Omental fat pad (tissue), 4 donors: ENCODE measurements around the gene CATSPER4. TPM values are rescaled to one million over a fixed set of nuclear protein-coding genes. Genes with fewer than 3 reads are reported as not detected.

Experiments
- ATAC-seq: fragments of 150-250 bp; one replicate; pipeline ENCODE4 v1.9.1; 2016; ENCODE audit warnings: mild to moderate bottlenecking, moderate library complexity; ENCODE audit not compliant: low FRiP score
- DNase-seq: peaks from one replicate; pipeline ENCODE4 v3.0.0-alpha.2; 2019; ENCODE audit warnings: low spot score
- CTCF ChIP-seq, 3 donors: fragments of 450-650 bp; IDR thresholded peaks; one replicate each; pipeline ENCODE4 v1.5.1; 2016 to 2017; ENCODE audit warnings: antibody characterized with exemption in 3 of 3, mild to moderate bottlenecking in 3 of 3, moderate library complexity in 2 of 3
- total RNA-seq, 4 donors: library from RNA; depleted of rRNA; stranded (reverse); fragments of >200 nt; gene quantifications; one replicate each; pipeline ENCODE4 v1.1.0, GENCODE V29; 2016

The CATSPER4 gene
- total RNA-seq, 4 donors from 2014 or later = not detected

DNA sequence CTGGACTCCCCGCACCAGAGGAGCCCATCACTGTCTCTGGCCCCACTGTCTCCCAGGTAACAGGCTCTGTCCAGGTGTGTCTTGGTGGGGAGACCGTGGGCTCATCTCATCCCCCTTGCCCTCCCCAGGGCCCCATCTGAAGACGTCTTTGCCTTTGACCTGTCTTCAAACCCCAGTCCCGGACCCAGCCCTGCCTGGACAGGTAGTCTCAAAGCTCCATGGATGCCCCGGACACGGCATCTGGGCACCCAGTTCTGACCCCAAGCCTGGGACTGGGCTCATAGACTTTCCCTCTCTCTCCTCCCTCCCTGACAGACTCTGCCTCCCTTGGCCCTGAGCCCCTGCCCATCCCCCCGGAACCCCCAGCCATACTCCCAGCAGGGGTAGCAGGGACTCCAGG is 6.3 kb upstream of the CATSPER4 start:
- TF ChIP-seq CTCF (IDR thresholded peaks at IDR 0.05) = no peak
- ATAC-seq (no peak), DNase-seq (no peak)

DNA sequence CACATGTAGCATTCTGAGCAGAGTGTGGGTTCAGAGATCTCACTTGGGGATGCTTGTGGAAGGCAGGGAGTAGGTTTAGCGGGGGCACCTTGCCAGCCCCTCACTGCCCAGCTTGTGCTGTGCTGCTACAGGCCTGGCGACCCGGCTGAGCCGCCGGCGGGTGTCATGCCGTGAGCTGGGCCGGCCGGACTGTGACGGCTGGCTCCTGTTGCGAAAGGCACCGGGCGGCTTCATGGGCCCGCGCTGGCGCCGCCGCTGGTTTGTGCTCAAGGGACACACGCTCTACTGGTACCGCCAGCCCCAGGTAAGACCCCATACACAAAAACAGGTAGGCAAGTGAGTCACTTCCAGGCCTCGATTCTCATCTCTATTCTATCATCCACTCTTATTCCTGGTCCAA is 5.5 kb upstream of the CATSPER4 start:
- no peak for TF ChIP-seq CTCF (IDR thresholded peaks at IDR 0.05)
- no peak for DNase-seq
- no peak for ATAC-seq

- no peak for TF ChIP-seq CTCF (IDR thresholded peaks at IDR 0.05)
- ATAC-seq = no peak
These were observed 2.5 kb upstream of the CATSPER4 start for GRCh38 chr1:26187882-26188281.

GRCh38 chr1:26188477-26188876 is 1.9 kb upstream of the CATSPER4 start:
- DNase-seq (no peak), ATAC-seq (no peak)
- no peak for TF ChIP-seq CTCF (IDR thresholded peaks at IDR 0.05)

More at GRCh38 chr1:26187882-26188281, 2.5 kb upstream of the CATSPER4 start:
- DNase-seq = no peak

- no peak for TF ChIP-seq CTCF (IDR thresholded peaks at IDR 0.05)
- ATAC-seq = no peak
These were observed 1.1 kb upstream of the CATSPER4 start for GRCh38 chr1:26189331-26189730.

DNA sequence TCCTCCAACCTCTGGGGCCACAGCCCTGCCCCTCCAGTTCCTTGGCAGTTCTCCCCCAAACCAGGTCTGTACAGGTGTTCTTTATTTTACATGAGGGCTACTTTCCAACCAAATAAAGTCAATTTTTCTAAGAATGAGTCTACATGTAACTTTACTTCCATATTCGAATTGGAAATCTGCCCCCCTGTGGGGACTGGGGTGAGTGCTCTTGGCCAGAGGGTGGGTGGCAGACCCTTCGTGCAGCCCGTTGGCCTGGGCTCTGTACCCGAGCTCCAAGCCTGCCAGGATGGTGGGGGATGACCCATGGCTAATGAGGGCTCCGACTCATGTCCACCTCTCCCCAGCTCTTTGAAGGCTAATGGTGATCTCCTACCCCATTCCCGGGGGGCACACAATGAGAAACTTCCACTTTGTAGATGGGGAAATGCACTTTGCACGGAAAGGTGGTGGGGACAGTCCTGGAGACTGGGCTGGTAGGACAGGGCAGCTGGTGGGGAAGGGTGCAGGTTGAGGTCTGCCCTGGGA is 589 bp upstream of the CATSPER4 start:
- TF ChIP-seq CTCF (IDR thresholded peaks at IDR 0.05) = no peak

More at GRCh38 chr1:26189331-26189730, 1.1 kb upstream of the CATSPER4 start:
- DNase-seq = no peak

DNA sequence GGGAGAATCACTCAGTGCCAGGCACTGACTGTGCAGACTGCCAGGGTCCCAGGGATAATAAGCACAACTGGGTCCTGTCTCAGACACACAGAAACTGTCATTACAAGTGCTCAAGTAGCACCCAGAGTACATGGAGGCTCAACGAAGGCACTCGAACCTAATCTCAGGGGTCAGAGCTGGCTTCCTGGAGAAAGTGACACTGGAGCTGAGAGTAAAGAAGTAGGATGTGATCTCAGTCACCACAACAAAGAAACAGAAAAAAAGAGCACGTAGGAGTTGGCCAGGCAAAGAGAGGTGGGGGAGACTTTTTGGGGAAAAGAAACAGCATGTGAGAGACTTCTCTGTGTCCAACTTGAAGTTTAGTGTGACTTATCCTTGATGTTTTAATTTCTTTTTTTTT is 1.3 kb downstream of the CATSPER4 start:
- DNase-seq (no peak), ATAC-seq (no peak)
- TF ChIP-seq CTCF (IDR thresholded peaks at IDR 0.05) = no peak

More for the DNA sequence above, 589 bp upstream of the CATSPER4 start:
- ATAC-seq (no peak), DNase-seq (no peak)
